ENCODE data around the gene IGSF9. TPM values are rescaled to one million over a fixed set of nuclear protein-coding genes. Genes with fewer than 3 reads are reported as not detected.

Gene IGSF9
- total and polyA plus RNA-seq, 10 of the 15 experiments (the other 5 are each of a cell fraction or from before 2014, with no cell fraction given): 0.04 to 0.07 TPM; not detected in 8

- TF ChIP-seq BCL3 (IDR thresholded peaks at IDR 0.05; ENCODE audit: borderline replicate concordance, insufficient read depth, low read depth, low read length, poor library complexity, severe bottlenecking): peak; percentile 58
- peak; percentile 77 for TF ChIP-seq POLR2A (IDR thresholded peaks at IDR 0.05; ENCODE audit: low read depth, low read length)
- TF ChIP-seq HCFC1 (IDR thresholded peaks at IDR 0.05; ENCODE audit: low read length): peak; percentile 35; the same call in 1 of the 2 replicates
- 0 out of 2 replicates have a peak, but pooled peaks have one; percentile 37 for TF ChIP-seq MEF2A (IDR thresholded peaks at IDR 0.05; ENCODE audit: insufficient read depth, low read depth, low read length)
- TF ChIP-seq EGR1 (IDR thresholded peaks at IDR 0.05; ENCODE audit: borderline replicate concordance in 1 of 2, low read depth in 2 of 2, low read length in 2 of 2): peak; percentile 70 to 100
- no peak for TF ChIP-seq BRCA1 (IDR thresholded peaks at IDR 0.05; ENCODE audit: low read depth, low read length)
- no peak for TF ChIP-seq RCOR1 (conservative IDR thresholded peaks at IDR 0.05; ENCODE audit: low read depth, low read length)
- TF ChIP-seq ZNF384 (IDR thresholded peaks at IDR 0.05; ENCODE audit: borderline replicate concordance, low read depth, low read length): no peak
- TF ChIP-seq CBX5 (IDR thresholded peaks at IDR 0.05; ENCODE audit: low read depth): no peak
- TF ChIP-seq KLF5 (IDR thresholded peaks at IDR 0.05; ENCODE audit: partially characterized antibody): peak; percentile 71
- TF ChIP-seq FOXK2 (IDR thresholded peaks at IDR 0.05): peak; percentile 83
- TF ChIP-seq ZBTB33 (IDR thresholded peaks at IDR 0.05): no peak
- no peak for TF ChIP-seq CTCF (IDR thresholded peaks at IDR 0.05 in 2 of 3, conservative IDR thresholded peaks at IDR 0.05 in 1 of 3; ENCODE audit: control insufficient read depth in 2 of 3, extremely low read depth in 1 of 3, insufficient read depth in 1 of 3, low read depth in 3 of 3, low read length in 3 of 3)
- TF ChIP-seq SIN3A (IDR thresholded peaks at IDR 0.05; ENCODE audit: low read depth, low read length): peak; percentile 81
- peak; percentile 50; the same call in 1 of the 2 replicates for TF ChIP-seq LARP7 (IDR thresholded peaks at IDR 0.05)
- TF ChIP-seq NFYA (IDR thresholded peaks at IDR 0.05; ENCODE audit: borderline replicate concordance, low read depth, low read length): no peak
- TF ChIP-seq CREM (IDR thresholded peaks at IDR 0.05; ENCODE audit: low read depth): peak; percentile 61
- peak; percentile 80 for TF ChIP-seq SMARCA5 (IDR thresholded peaks at IDR 0.05)
- no peak for TF ChIP-seq HDAC6 (IDR thresholded peaks at IDR 0.05; ENCODE audit: unreplicated experiment)
- 0 out of 2 replicates have a peak, but pooled peaks have one; percentile 13 for TF ChIP-seq SMC3 (IDR thresholded peaks at IDR 0.05; ENCODE audit: borderline replicate concordance, low read length)
- peak; percentile 95 for TF ChIP-seq NBN (IDR thresholded peaks at IDR 0.05)
- no peak for TF ChIP-seq PAX8 (IDR thresholded peaks at IDR 0.05)
- TF ChIP-seq NR2F1 (conservative IDR thresholded peaks at IDR 0.05): peak; percentile 49; the same call in 1 of the 2 replicates
- peak; percentile 97 for TF ChIP-seq BMI1 (IDR thresholded peaks at IDR 0.05; ENCODE audit: borderline replicate concordance)
- 0 out of 2 replicates have a peak, but pooled peaks have one; percentile 65 for TF ChIP-seq ZNF207 (IDR thresholded peaks at IDR 0.05; ENCODE audit: borderline replicate concordance)
- no peak for TF ChIP-seq ZNF274 (IDR thresholded peaks at IDR 0.05; ENCODE audit: insufficient read depth, insufficient read length)
- TF ChIP-seq STAT1 (conservative IDR thresholded peaks at IDR 0.05): no peak
- TF ChIP-seq MEF2B (IDR thresholded peaks at IDR 0.05; ENCODE audit: partially characterized antibody, poor library complexity, severe bottlenecking): peak; percentile 72
These were observed 22.0 kb downstream of the IGSF9 start (continued) for GRCh38 chr1:159923203-159924024.
